Hepatocyte (in vitro differentiated cells): ENCODE results near the gene C1QTNF2. TPM values are rescaled to one million over a fixed set of nuclear protein-coding genes. Genes with fewer than 3 reads are reported as not detected.

Experiments used
- DNase-seq: peaks from one replicate; pipeline ENCODE4 v3.0.0-alpha.2; 2016; ENCODE audit warnings: low spot score
- H2AFZ ChIP-seq: fragments of 200-600 bp; sonication (generic); 2 replicates; pipeline ENCODE4 v1.6.0; 2016; ENCODE audit warnings: antibody characterized with exemption, mild to moderate bottlenecking
- H3K27ac ChIP-seq: fragments of 200-600 bp; sonication (generic); 2 replicates; pipeline ENCODE4 v1.5.1; 2016; ENCODE audit warnings: mild to moderate bottlenecking
- H3K27me3 ChIP-seq: fragments of 200-600 bp; sonication (generic); 2 replicates; pipeline ENCODE4 v1.6.1; 2016
- H3K36me3 ChIP-seq: fragments of 200-600 bp; sonication (generic); replicated peaks from 2 replicates; pipeline ENCODE4 v1.5.1; 2016; ENCODE audit warnings: low read depth; ENCODE audit not compliant: insufficient read depth
- H3K4me1 ChIP-seq: fragments of 200-600 bp; sonication (generic); 2 replicates; pipeline ENCODE4 v1.5.1; 2016; ENCODE audit warnings: mild to moderate bottlenecking, moderate library complexity; ENCODE audit not compliant: insufficient read depth
- H3K4me2 ChIP-seq: fragments of 200-600 bp; sonication (generic); 2 replicates; pipeline ENCODE4 v1.6.0; 2016
- H3K4me3 ChIP-seq: fragments of 200-600 bp; sonication (generic); 2 replicates; pipeline ENCODE4 v1.5.1; 2016; ENCODE audit warnings: mild to moderate bottlenecking
- H3K79me2 ChIP-seq: fragments of 200-600 bp; sonication (generic); 2 replicates; pipeline ENCODE4 v1.6.0; 2017; ENCODE audit warnings: mild to moderate bottlenecking
- H3K9me2 ChIP-seq: fragments of 200-600 bp; sonication (generic); replicated peaks from 2 replicates; pipeline ENCODE4 v1.6.0; 2017; ENCODE audit warnings: mild to moderate bottlenecking; ENCODE audit not compliant: insufficient read depth
- H3K9me3 ChIP-seq: fragments of 200-600 bp; sonication (generic); 2 replicates; pipeline ENCODE4 v1.5.1; 2016; ENCODE audit warnings: low read depth, mild to moderate bottlenecking
- H4K20me1 ChIP-seq: fragments of 200-600 bp; sonication (generic); 2 replicates; pipeline ENCODE4 v1.6.0; 2016; ENCODE audit warnings: mild to moderate bottlenecking; ENCODE audit not compliant: insufficient read depth, poor library complexity, severe bottlenecking
- EZH2 ChIP-seq: fragments of 200-600 bp; sonication (generic); IDR thresholded peaks from 2 replicates; pipeline ENCODE4 v1.6.1; 2016; ENCODE audit warnings: antibody characterized with exemption, mild to moderate bottlenecking, borderline replicate concordance
- EZH2phosphoT487 ChIP-seq: fragments of 200-600 bp; sonication (generic); IDR thresholded peaks from one replicate; pipeline ENCODE4 v1.6.1; 2018; ENCODE audit warnings: antibody characterized with exemption, mild to moderate bottlenecking, low read depth, moderate library complexity; ENCODE audit not compliant: unreplicated experiment, severe bottlenecking
- WGBS: methylation state at CpG from one replicate; pipeline ENCODE4 v1.1.6; 2016; ENCODE audit warnings: low lambda C conversion rate; ENCODE audit errors: missing lambda C conversion rate; 5-methylcytosine and 5-hydroxymethylcytosine counted together
- polyA plus RNA-seq: library from polyadenylated mRNA; unstranded; fragments of >200 nt; fragmentation: Nextera tagmentation; extraction: Ambion mirVana; gene quantifications from 2 replicates; pipeline ENCODE4 v1.2.1, GENCODE V29; 2016
- small RNA-seq: library from RNA; depleted of rRNA; stranded (forward); fragments of <200 nt; gene quantifications from one replicate; pipeline ENCODE3, GENCODE V24; 2014
- total RNA-seq: library from RNA; depleted of rRNA; stranded (reverse); fragments of >200 nt; gene quantifications from 2 replicates; pipeline ENCODE4 v1.2.3, GENCODE V29; 2014
- TF ChIP-seq, protein P1 (sequence below): fragments of 200-600 bp; sonication (generic); IDR thresholded peaks from 2 replicates; pipeline ENCODE4 v1.5.1; 2016; ENCODE audit warnings: antibody characterized with exemption, mild to moderate bottlenecking; ENCODE audit not compliant: poor library complexity

C1QTNF2 gene
- total and polyA plus RNA-seq, 2 experiments from 2014 or later, result 1.5 to 3.0 TPM

- Histone ChIP-seq H3K79me2 (peaks cover 80% of the 10 kb centered on the region), H3K27ac (no peak overlapping the region)
- no peak for DNase-seq
Measured at GRCh38 chr5:160297776-160298175, 72.7 kb downstream of the C1QTNF2 start.

More at GRCh38 chr5:160297776-160298175, 72.7 kb downstream of the C1QTNF2 start:
- no peaks in the 10 kb centered on the region for H3K9me3 ChIP-seq
- H3K4me2 ChIP-seq, result no peak overlapping the region
- no peaks in the 10 kb centered on the region for H4K20me1 ChIP-seq
- H3K27me3 ChIP-seq, result no peaks in the 10 kb centered on the region
- WGBS, result 84% methylated on average over 5 of the region's 5 CpGs
- no peaks in the 10 kb centered on the region for H3K9me2 ChIP-seq
- TF ChIP-seq EZH2phosphoT487, result no peak
- TF ChIP-seq, protein P1, sequence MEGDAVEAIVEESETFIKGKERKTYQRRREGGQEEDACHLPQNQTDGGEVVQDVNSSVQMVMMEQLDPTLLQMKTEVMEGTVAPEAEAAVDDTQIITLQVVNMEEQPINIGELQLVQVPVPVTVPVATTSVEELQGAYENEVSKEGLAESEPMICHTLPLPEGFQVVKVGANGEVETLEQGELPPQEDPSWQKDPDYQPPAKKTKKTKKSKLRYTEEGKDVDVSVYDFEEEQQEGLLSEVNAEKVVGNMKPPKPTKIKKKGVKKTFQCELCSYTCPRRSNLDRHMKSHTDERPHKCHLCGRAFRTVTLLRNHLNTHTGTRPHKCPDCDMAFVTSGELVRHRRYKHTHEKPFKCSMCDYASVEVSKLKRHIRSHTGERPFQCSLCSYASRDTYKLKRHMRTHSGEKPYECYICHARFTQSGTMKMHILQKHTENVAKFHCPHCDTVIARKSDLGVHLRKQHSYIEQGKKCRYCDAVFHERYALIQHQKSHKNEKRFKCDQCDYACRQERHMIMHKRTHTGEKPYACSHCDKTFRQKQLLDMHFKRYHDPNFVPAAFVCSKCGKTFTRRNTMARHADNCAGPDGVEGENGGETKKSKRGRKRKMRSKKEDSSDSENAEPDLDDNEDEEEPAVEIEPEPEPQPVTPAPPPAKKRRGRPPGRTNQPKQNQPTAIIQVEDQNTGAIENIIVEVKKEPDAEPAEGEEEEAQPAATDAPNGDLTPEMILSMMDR, result no peak
- no peak for TF ChIP-seq EZH2
- H3K36me3 ChIP-seq, result no peaks in the 10 kb centered on the region
- no peak overlapping the region for H3K4me3 ChIP-seq
- no peaks in the 10 kb centered on the region for H3K4me1 ChIP-seq
- H2AFZ ChIP-seq, result no peak overlapping the region

Small RNA genes within 50 kb of the gene (small RNA-seq; reads per million reads assigned to genes)
- gene AC112191.3, result not detected

Other genes starting within 250 kb of the C1QTNF2 start
- gene FABP6, start 141.1 kb downstream of the C1QTNF2 start, total RNA-seq, result 51.5 and 55.7 TPM in 2 replicates
- 7.2 and 12.2 TPM in 2 replicates for gene FABP6, start 141.1 kb downstream of the C1QTNF2 start, polyA plus RNA-seq
- 6.6 and 8.1 TPM in 2 replicates for gene CCNJL, start 58.1 kb downstream of the C1QTNF2 start, total RNA-seq
- gene CCNJL, start 58.1 kb downstream of the C1QTNF2 start, polyA plus RNA-seq, result 9.5 and 10.8 TPM in 2 replicates
- gene FAM200C, start 29.4 kb upstream of the C1QTNF2 start, total RNA-seq, result 4.7 and 5.3 TPM in 2 replicates
- 1.4 and 3.0 TPM in 2 replicates for gene FAM200C, start 29.4 kb upstream of the C1QTNF2 start, polyA plus RNA-seq
- gene SLU7, start 48.5 kb upstream of the C1QTNF2 start, total RNA-seq, result 39.9 and 62.5 TPM in 2 replicates
- gene SLU7, start 48.5 kb upstream of the C1QTNF2 start, polyA plus RNA-seq, result 41.5 and 45.0 TPM in 2 replicates
- gene PTTG1, start 51.2 kb upstream of the C1QTNF2 start, total RNA-seq, result 18.8 and 24.9 TPM in 2 replicates
- 37.0 and 49.2 TPM in 2 replicates for gene PTTG1, start 51.2 kb upstream of the C1QTNF2 start, polyA plus RNA-seq